ENCODE measurements around the gene ASB15.

The ASB15 gene

GRCh38 chr7:123669485-123669884, 67.9 kb downstream of the ASB15 start:
- DNase-seq, result no peak

- no peak for DNase-seq
Measured at GRCh38 chr7:123673137-123673732, 71.6 kb downstream of the ASB15 start.

- DNase-seq, result no peak
Measured at GRCh38 chr7:123673752-123674398, 72.3 kb downstream of the ASB15 start.

- DNase-seq, result no peak
Measured at GRCh38 chr7:123674399-123675180, 73.0 kb downstream of the ASB15 start.

GRCh38 chr7:123675181-123675473, 73.5 kb downstream of the ASB15 start:
- no peak for DNase-seq

GRCh38 chr7:123677061-123677715, 75.6 kb downstream of the ASB15 start:
- DNase-seq, result no peak

GRCh38 chr7:123679614-123680013, 78.0 kb downstream of the ASB15 start:
- no peak for DNase-seq

- DNase-seq, result no peak
Measured at GRCh38 chr7:123680580-123680979, 79.0 kb downstream of the ASB15 start.

GRCh38 chr7:123681561-123681960, 79.9 kb downstream of the ASB15 start:
- no peak for DNase-seq

GRCh38 chr7:123682690-123683089, 81.1 kb downstream of the ASB15 start:
- no peak for DNase-seq

GRCh38 chr7:123687161-123687560, 85.5 kb downstream of the ASB15 start:
- DNase-seq, result no peak

GRCh38 chr7:123687727-123688126, 86.1 kb downstream of the ASB15 start:
- no peak for DNase-seq
